ENCODE data around the gene EXOC6.

EXOC6 gene, protein sequence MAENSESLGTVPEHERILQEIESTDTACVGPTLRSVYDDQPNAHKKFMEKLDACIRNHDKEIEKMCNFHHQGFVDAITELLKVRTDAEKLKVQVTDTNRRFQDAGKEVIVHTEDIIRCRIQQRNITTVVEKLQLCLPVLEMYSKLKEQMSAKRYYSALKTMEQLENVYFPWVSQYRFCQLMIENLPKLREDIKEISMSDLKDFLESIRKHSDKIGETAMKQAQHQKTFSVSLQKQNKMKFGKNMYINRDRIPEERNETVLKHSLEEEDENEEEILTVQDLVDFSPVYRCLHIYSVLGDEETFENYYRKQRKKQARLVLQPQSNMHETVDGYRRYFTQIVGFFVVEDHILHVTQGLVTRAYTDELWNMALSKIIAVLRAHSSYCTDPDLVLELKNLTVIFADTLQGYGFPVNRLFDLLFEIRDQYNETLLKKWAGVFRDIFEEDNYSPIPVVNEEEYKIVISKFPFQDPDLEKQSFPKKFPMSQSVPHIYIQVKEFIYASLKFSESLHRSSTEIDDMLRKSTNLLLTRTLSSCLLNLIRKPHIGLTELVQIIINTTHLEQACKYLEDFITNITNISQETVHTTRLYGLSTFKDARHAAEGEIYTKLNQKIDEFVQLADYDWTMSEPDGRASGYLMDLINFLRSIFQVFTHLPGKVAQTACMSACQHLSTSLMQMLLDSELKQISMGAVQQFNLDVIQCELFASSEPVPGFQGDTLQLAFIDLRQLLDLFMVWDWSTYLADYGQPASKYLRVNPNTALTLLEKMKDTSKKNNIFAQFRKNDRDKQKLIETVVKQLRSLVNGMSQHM

DNA sequence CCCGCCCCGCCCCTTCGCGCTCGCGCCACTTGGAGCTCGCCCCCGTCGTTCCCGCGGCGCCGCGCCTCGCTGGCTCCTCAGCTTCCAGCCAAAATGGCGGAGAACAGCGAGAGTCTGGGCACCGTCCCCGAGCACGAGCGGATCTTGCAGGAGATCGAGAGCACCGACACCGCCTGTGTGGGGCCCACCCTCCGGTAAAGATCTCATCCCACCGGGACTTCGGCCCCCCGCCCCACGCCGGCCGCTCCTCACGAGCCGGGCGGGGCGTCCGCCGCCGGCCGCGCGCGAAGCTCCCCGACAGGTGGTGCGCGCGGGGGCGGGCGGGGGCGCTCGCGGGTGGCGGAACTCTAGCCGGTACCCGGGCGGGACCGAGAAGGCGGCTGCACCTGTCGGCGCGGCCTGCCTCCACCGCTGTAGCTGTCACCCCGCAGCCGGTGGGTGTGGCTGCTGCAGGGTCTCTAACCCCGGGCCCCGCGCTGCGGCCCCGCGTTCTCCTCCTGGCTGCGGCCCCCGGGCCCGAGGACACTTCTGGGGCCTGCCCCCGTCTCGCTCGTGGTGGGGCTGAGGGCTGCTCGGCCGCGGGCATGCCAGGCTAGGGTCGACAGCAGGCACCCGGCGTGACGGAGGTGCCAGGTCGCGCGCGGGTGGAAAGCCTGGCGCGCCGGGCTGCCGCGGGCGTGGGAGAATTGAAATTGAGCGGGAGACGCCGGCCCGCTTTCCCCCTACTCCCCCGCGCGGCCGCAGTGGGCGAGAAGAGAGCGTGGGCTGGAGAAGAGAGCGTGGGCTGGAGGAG, at the start of gene EXOC6:
EXOC6 (plus strand) TSS at position 80 of the 793 bp plus-strand sequence; CDS start at position 94, 14 bp downstream.
- DNase-seq: peak; percentile 93

GRCh38 chr10:92799568-92799967, 48.8 kb upstream of the EXOC6 start:
- peak; percentile 17 for DNase-seq

- no peak for DNase-seq
These were observed 48.1 kb upstream of the EXOC6 start for GRCh38 chr10:92800134-92800733.

DNA sequence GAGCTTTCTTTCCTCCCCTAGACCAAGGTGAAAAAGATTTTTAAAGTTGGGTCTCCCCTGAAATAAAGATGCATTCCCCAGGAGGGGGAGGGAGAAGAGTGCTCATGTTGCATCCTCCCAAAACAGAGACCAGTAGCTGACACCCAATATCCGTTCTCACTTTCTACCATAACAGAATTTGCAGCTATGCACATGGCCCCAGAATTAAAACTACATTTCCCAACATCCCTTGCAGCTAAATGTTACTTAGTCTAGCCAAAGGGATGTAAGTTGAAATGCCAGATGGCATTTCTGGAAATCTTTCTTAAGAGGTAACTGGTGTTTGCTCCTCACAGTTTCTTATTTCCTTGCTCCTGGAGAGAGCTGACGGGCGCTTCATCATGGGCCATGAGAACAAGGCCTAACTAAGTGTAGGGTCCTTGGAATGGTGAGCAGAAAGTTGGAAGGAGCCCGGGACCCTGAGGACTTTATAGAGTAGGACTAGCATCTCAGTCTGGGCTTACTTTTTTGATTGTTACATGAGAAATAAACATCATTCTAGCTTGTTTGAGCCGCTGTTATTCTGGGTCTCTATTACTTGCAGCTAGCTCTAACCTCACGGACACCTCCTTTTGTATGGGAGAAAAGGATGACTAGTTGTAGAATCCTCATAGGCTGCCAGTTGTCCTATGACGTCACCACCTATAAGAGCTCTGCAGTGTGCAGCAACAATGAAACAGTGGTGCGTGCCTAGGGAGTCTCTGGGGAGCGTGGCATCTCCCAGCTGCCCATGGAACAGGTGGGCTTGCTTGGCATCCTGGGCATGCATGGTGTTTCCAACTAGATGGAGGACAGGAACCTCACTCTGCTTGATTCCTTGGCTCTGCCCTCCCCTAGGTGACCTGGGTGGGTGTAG, 46.1 kb upstream of the EXOC6 start:
- DNase-seq: no peak

DNA sequence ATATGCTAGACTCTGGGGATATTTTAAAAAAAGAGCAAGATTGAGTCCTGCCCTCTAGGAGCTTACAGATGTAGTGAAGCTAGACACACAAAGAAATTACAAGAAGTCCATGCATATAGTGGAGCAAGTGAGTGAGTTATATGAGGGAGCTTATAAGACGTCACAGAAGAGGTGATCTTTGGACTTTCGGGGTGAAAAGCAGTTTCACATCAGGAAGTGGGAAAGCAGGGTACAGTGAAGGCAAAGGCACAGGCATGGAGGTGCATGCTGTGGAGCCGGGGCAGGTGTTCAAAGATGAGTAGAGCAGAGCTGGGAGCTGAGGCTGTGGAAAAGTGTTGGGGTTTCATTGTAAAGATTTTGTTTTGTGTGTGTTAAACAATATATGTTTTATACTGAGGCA, 38.5 kb upstream of the EXOC6 start:
- no peak for DNase-seq

DNA sequence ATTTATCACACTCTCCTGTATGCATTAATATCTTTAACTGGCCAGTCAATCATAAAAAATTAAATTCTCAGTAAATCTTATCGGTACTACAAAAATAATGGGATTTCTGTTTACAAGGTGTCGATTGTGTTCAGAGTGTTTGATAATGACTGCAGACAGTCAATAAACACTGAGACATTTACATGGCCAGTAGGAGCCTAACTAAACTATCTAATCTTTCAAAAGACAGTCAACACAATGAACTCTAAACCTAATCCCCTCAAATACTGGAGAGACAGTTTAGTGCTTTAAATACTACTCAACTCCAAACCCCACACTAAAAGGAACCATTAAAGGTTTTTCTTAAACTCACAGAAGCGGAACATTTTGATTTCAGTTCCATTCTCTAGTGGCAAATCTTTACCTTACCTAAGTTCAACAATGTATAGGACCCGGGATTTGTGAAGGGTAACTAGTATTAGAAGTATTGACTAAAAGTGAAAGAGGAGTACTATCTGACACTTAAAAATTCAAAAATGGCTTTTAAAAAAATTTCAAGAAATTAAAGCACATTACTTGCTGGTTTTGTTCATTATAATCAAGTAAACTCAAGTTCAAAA, 37.3 kb upstream of the EXOC6 start:
- no peak for DNase-seq

DNA sequence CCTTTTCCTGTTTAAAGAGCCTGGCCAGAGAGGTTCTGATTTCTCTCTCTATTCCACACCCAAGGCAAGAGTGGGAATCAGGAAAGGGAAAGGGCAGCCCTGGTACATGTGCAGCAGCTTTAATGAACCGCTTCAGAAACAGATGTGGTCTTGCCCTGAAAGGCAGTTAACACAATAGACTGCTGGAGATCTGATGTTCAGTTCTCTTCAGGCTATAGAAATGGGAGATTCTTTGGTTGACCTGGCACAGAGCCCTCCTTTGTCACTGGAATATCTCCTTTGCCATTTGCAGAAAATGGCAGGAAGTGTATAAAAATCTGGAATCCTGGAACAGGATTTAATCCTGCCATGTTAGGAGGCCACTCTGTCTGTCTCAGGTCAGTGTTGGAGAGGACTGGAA, 36.3 kb upstream of the EXOC6 start:
- DNase-seq: no peak

GRCh38 chr10:92813979-92814378, 34.3 kb upstream of the EXOC6 start:
- DNase-seq: no peak

GRCh38 chr10:92814790-92815189, 33.5 kb upstream of the EXOC6 start:
- DNase-seq: no peak

DNA sequence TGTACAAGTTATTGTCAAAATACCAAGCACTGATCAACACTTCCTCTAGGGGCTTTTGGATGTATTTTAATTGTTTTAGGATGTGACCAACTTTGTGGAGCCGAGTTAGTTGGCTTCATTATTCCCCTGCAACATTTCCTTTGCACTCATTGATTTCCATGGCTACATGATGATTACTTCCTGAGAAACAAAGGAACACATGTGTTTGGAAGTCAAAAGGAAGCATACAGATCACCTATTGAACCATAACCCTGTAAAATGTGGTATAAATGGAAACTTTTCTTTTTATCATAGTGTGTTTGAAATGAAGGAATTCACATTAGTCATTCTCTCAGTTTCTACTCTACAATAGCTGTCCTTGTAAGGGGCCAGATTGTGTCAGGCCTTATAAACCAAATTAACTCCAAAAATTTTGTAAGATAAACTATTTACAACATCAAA, 32.2 kb upstream of the EXOC6 start:
- no peak for DNase-seq

DNA sequence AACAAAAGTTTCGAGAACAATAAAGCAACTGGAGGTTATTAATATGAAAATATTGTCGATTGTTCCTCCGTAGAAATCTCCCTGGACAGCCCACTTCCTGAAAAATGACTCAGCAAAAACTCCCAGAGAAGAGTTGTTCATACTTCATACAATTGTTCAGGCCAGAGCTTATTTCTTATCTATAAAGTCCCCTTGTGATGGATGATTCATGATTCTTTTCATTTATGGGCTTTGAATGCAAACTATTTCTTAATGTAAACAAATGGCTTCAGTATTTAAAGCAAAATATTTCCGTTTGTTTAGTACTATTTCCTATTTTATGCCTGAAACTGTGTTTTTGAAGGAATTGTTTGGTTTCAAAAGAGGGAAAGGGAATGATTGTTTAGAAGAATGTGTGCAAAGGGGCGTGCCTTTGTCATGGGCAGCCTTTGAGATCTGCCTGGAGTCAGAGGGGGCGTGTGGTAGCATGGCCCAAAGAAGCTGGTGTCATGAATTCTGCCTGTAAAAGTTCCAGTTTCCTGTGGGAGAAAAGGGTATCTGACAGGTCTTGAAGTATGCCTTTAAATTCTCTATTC, 26.2 kb upstream of the EXOC6 start:
- DNase-seq: peak; percentile 93

GRCh38 chr10:92822964-92823363, 25.4 kb upstream of the EXOC6 start:
- peak; percentile 81 for DNase-seq

GRCh38 chr10:92826061-92826460, 22.3 kb upstream of the EXOC6 start:
- DNase-seq: no peak

DNA sequence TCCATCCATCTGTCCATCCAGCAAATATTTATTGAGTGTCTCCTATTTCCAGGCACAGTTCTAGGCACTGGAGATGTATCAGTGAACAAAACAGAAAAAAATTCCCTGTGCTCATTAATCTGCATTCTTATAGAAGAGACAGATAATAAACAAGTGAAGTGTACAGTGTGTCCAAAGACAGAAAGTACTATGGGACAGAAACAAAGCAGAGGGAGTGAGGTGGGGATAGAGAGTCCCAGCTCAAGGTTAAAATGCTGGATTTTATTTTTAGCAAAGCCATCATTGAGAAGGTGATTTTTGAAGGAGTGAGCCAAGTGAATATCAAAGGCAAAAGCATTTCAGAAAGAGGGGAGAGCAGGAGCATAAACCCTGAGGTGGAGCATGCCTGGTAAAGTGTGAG, 21.8 kb upstream of the EXOC6 start:
- no peak for DNase-seq

DNA sequence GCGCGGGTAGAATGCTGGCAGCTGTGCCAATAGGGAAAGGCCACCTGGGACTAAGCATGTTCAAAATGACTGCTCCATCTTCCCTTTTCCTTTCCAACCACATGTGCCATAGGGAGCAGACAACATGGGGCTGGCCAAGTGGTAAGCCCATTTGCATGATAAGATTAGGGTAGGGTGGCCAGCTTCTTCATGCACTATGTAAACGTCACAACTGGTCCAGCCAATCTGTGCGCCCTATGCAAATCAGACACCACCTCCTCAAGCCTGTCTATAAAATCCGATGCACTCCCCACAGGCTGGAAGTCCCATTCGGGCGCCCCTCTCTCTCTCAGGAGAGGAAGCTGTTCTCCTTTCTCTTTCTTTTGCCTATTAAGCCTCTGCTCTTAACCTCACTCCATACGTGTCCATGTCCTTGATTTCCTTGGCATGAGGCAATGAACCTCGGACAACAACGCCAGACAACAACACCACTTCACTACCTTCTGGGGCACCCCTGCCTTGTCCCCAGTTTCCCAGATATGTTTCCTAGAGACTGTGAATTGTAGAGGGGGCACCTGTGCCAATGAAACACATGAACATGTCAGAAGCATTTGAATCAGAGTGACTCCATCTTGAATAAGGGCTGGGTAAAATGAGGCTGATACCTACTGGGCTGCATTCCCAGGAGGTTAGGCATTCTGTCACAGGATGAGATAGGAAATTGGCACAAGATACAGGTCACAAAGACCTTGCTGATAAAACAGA, 19.1 kb upstream of the EXOC6 start:
- DNase-seq: peak; percentile 50

DNA sequence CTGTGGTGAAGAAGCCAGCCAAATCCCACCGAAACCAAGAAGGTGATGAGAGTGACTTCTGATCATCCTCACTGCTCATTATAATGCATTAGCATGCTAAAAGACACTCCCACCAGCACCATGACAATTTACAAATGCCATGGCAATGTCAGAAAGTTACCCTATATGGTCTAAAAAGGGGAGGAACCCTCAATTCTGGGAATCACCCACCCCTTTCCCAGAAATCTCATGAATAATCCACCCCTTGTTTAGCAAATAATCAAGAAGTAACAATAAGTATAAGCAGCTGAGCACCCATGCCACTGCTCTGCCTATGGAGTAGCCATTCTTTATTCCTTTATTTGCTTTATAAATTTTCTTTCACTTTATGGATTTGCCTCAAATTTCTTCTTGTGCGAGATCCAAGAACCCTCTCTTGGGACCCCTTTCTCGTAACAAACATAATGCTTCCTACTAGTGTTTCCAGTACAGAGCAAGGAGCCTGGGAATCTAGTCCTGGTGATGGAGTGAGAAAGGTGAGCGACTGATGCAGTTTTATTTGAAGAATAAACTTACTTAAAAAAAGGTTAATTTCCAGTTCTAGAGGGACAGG, 18.4 kb upstream of the EXOC6 start:
- DNase-seq: no peak

GRCh38 chr10:92830478-92831389, 17.6 kb upstream of the EXOC6 start:
- peak; percentile 60 for DNase-seq

DNA sequence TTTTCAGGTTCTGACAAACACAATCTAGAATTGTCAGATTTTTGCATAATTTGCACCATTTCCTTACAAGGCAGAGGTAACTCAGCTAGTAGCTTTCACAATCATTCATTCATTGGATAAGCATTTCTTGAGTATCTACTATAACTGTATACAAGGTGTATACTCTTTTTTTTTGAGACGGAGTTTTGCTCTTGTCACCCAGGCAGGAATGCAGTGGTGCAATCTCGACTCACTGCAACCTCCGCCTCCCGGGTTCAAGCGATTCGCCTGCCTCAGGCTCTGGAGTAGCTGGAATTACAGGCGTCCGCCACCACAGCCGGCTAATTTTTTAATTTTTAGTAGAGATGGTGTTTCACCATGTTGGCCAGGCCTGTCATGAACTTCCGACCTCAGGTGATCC, 16.2 kb upstream of the EXOC6 start:
- DNase-seq: no peak
